ENCODE results near the gene SLC35A2. TPM values are rescaled to one million over a fixed set of nuclear protein-coding genes. Genes with fewer than 3 reads are reported as not detected.
A peak's percentile ranks its signal among the peaks of the same experiment; 100 is the strongest.
"Not testable (repeated sequence)": the region's sequence is repeated elsewhere in the genome, so short reads cannot be mapped to it uniquely, and the experiment has no call there.

The SLC35A2 gene
- total RNA-seq, 1 experiment from 2014 or later = 16.0 TPM

- Histone ChIP-seq H3K4me1 (no peaks in the 10 kb centered on the region), H3K27me3 (no peaks in the 10 kb centered on the region), H3K36me3 (no peaks in the 10 kb centered on the region), H3K4me3 (no peak overlapping the region), H3K27ac (no peak overlapping the region), H3K9me3 (replicated peaks) (no peaks in the 10 kb centered on the region)
- no peak for DNase-seq
Observed at GRCh38 chrX:48899078-48899410, 12.4 kb downstream of the SLC35A2 start.

GRCh38 chrX:48897625-48898306 is 13.7 kb downstream of the SLC35A2 start, which contains the start of the genes PQBP1 and TIMM17B:
Gene PQBP1, plus strand, starts transcription at chrX:48897930. Its CDS starts 580 bp downstream, at chrX:48898510.
Gene TIMM17B, minus strand, starts transcription at chrX:48897768. Its CDS starts 19 bp downstream, at chrX:48897749.
- Histone ChIP-seq H3K4me1 (no peaks in the 10 kb centered on the region), H3K4me3 (peak within 1 kb of the TSS; percentile 81)

GRCh38 chrX:48897157-48897624 is 14.3 kb downstream of the SLC35A2 start:
- Histone ChIP-seq H3K9me3 (replicated peaks) (no peaks in the 10 kb centered on the region), H3K27me3 (no peaks in the 10 kb centered on the region), H3K4me3 (peak overlapping the region; percentile 81), H3K36me3 (no peaks in the 10 kb centered on the region), H3K4me1 (no peaks in the 10 kb centered on the region), H3K27ac (peak overlapping the region; percentile 88)
- peak; percentile 78 for DNase-seq

More at GRCh38 chrX:48897625-48898306, 13.7 kb downstream of the SLC35A2 start, which contains the start of the genes PQBP1 and TIMM17B:
- peak; percentile 87 to 92 for DNase-seq
- Histone ChIP-seq H3K27me3 (no peaks in the 10 kb centered on the region), H3K36me3 (no peaks in the 10 kb centered on the region), H3K27ac (peak within 1 kb of the TSS; percentile 88), H3K9me3 (replicated peaks) (no peaks in the 10 kb centered on the region)

- Histone ChIP-seq H3K27ac (peak overlapping the region; percentile 88), H3K4me1 (no peaks in the 10 kb centered on the region), H3K27me3 (no peaks in the 10 kb centered on the region), H3K9me3 (replicated peaks) (no peaks in the 10 kb centered on the region), H3K4me3 (peak overlapping the region; percentile 81), H3K36me3 (no peaks in the 10 kb centered on the region)
- DNase-seq = peak; percentile 15 to 41
Observed at GRCh38 chrX:48896611-48897011, 14.8 kb downstream of the SLC35A2 start.

- H3K4me1 ChIP-seq = no peaks in the 10 kb centered on the region
- no peak overlapping the region for H3K4me3 ChIP-seq
- no peaks in the 10 kb centered on the region for H3K36me3 ChIP-seq
- no peaks in the 10 kb centered on the region for H3K9me3 ChIP-seq (replicated peaks)
- H3K27me3 ChIP-seq = no peaks in the 10 kb centered on the region
- DNase-seq = no peak
- H3K27ac ChIP-seq = no peak overlapping the region
Observed at GRCh38 chrX:48894891-48895290, 16.6 kb downstream of the SLC35A2 start.

- Histone ChIP-seq H3K27me3 (no peaks in the 10 kb centered on the region), H3K9me3 (replicated peaks) (no peaks in the 10 kb centered on the region), H3K36me3 (no peaks in the 10 kb centered on the region), H3K4me3 (no peak overlapping the region), H3K27ac (no peak overlapping the region), H3K4me1 (no peaks in the 10 kb centered on the region)
- DNase-seq = no peak
Observed at GRCh38 chrX:48893556-48894348, 17.7 kb downstream of the SLC35A2 start.

- Histone ChIP-seq H3K36me3 (no peaks in the 10 kb centered on the region), H3K4me3 (no peak overlapping the region), H3K9me3 (replicated peaks) (no peaks in the 10 kb centered on the region), H3K4me1 (no peaks in the 10 kb centered on the region), H3K27me3 (no peaks in the 10 kb centered on the region), H3K27ac (no peak overlapping the region)
- DNase-seq = no peak
Observed at GRCh38 chrX:48892896-48893295, 18.6 kb downstream of the SLC35A2 start.

GRCh38 chrX:48891402-48892288 is 19.8 kb downstream of the SLC35A2 start:
- Histone ChIP-seq H3K27me3 (no peaks in the 10 kb centered on the region), H3K4me3 (peak overlapping the region; percentile 59), H3K27ac (no peak overlapping the region), H3K9me3 (replicated peaks) (no peaks in the 10 kb centered on the region), H3K4me1 (no peaks in the 10 kb centered on the region), H3K36me3 (no peaks in the 10 kb centered on the region)
- peak; percentile 85 to 88 for DNase-seq

GRCh38 chrX:48890934-48891401 is 20.5 kb downstream of the SLC35A2 start:
- Histone ChIP-seq H3K9me3 (replicated peaks) (no peaks in the 10 kb centered on the region), H3K4me3 (peak overlapping the region; percentile 59)

GRCh38 chrX:48890296-48890925 is 21.0 kb downstream of the SLC35A2 start:
- no peak overlapping the region for H3K27ac ChIP-seq
- peak in 1 of 2 experiments; percentile 3 for DNase-seq
- H3K9me3 ChIP-seq (replicated peaks) = no peaks in the 10 kb centered on the region
- H3K4me1 ChIP-seq = no peaks in the 10 kb centered on the region
- H3K27me3 ChIP-seq = no peaks in the 10 kb centered on the region
- H3K36me3 ChIP-seq = no peaks in the 10 kb centered on the region
- peak overlapping the region; percentile 59 for H3K4me3 ChIP-seq

More at GRCh38 chrX:48890934-48891401, 20.5 kb downstream of the SLC35A2 start:
- Histone ChIP-seq H3K27me3 (no peaks in the 10 kb centered on the region), H3K27ac (no peak overlapping the region), H3K36me3 (no peaks in the 10 kb centered on the region), H3K4me1 (no peaks in the 10 kb centered on the region)
- DNase-seq = peak in 1 of 2 experiments; percentile 17

- not testable (repeated sequence) for H3K4me3 ChIP-seq, H3K36me3 ChIP-seq, DNase-seq
Observed at GRCh38 chrX:48886586-48886985, 24.9 kb downstream of the SLC35A2 start.

GRCh38 chrX:48883729-48884128 is 27.7 kb downstream of the SLC35A2 start:
- no peak overlapping the region for H3K27ac ChIP-seq
- H3K36me3 ChIP-seq = no peaks in the 10 kb centered on the region
- H3K4me3 ChIP-seq = no peak overlapping the region
- H3K4me1 ChIP-seq = no peaks in the 10 kb centered on the region
- DNase-seq = no peak
- H3K9me3 ChIP-seq (replicated peaks) = no peaks in the 10 kb centered on the region
- H3K27me3 ChIP-seq = no peaks in the 10 kb centered on the region

More at GRCh38 chrX:48886586-48886985, 24.9 kb downstream of the SLC35A2 start:
- H3K9me3 ChIP-seq (replicated peaks); H3K4me1 ChIP-seq; H3K27me3 ChIP-seq; H3K27ac ChIP-seq: not testable (repeated sequence)

- not testable (repeated sequence) for DNase-seq; H3K4me3 ChIP-seq; H3K36me3 ChIP-seq; H3K27ac ChIP-seq; H3K27me3 ChIP-seq; H3K9me3 ChIP-seq (replicated peaks); H3K4me1 ChIP-seq
Observed at GRCh38 chrX:48876944-48877343, 34.5 kb downstream of the SLC35A2 start.

GRCh38 chrX:48872017-48872416 is 39.4 kb downstream of the SLC35A2 start:
- not testable (repeated sequence) for H3K27me3 ChIP-seq; H3K4me1 ChIP-seq; H3K27ac ChIP-seq; H3K36me3 ChIP-seq; H3K9me3 ChIP-seq (replicated peaks); DNase-seq; H3K4me3 ChIP-seq
